BE2C (cell line): ENCODE measurements around the gene CABS1.

Experiments used
- DNase-seq: peaks from one replicate; pipeline ENCODE4 v3.0.0-alpha.2; 2020
- H3K27me3 ChIP-seq: fragments of 250-450 bp; sonication (Bioruptor Pico); 2 replicates; pipeline ENCODE4 v1.5.1; 2020; ENCODE audit warnings: mild to moderate bottlenecking
- H3K36me3 ChIP-seq: fragments of 250-450 bp; sonication (Bioruptor Pico); 2 replicates; pipeline ENCODE4 v1.5.1; 2020; ENCODE audit warnings: mild to moderate bottlenecking
- H3K4me1 ChIP-seq: fragments of 250-450 bp; sonication (Bioruptor Pico); 2 replicates; pipeline ENCODE4 v1.5.1; 2020
- H3K4me3 ChIP-seq: 2 replicates; pipeline ENCODE4 v1.5.1; 2011; ENCODE audit warnings: low read depth, low read length
- H3K9me3 ChIP-seq: fragments of 250-450 bp; sonication (Bioruptor Pico); 2 replicates; pipeline ENCODE4 v1.5.1; 2020
- CTCF ChIP-seq: IDR thresholded peaks from 2 replicates; pipeline ENCODE4 v1.5.1; 2012; ENCODE audit warnings: mild to moderate bottlenecking, low read depth, low read length

CABS1 gene

GRCh38 chr4:70364002-70364401 lies 29.2 kb downstream of the CABS1 start:
- DNase-seq, result no peak
- no peak for TF ChIP-seq CTCF
- no peak overlapping the region for H3K4me3 ChIP-seq
- no peaks in the 10 kb centered on the region for H3K27me3 ChIP-seq
- H3K36me3 ChIP-seq, result no peaks in the 10 kb centered on the region
- H3K4me1 ChIP-seq, result no peaks in the 10 kb centered on the region
- no peaks in the 10 kb centered on the region for H3K9me3 ChIP-seq

- no peaks in the 10 kb centered on the region for H3K36me3 ChIP-seq
- no peaks in the 10 kb centered on the region for H3K9me3 ChIP-seq
- H3K4me3 ChIP-seq, result no peak overlapping the region
- no peaks in the 10 kb centered on the region for H3K4me1 ChIP-seq
- peak; percentile 3 for DNase-seq
- 0 out of 2 replicates have a peak, but pooled peaks cover under 1% of the 10 kb centered on the region for H3K27me3 ChIP-seq
- no peak for TF ChIP-seq CTCF
These were observed 30.7 kb downstream of the CABS1 start for GRCh38 chr4:70365479-70365878.

GRCh38 chr4:70367813-70368212 lies 33.0 kb downstream of the CABS1 start:
- H3K27me3 ChIP-seq, result peaks cover 3% of the 10 kb centered on the region; the same call in 1 of the 2 replicates
- no peak for TF ChIP-seq CTCF

GRCh38 chr4:70371987-70372386 lies 37.2 kb downstream of the CABS1 start:
- H3K9me3 ChIP-seq, result no peaks in the 10 kb centered on the region
- H3K4me3 ChIP-seq, result no peak overlapping the region
- H3K36me3 ChIP-seq, result no peaks in the 10 kb centered on the region
- H3K27me3 ChIP-seq, result peaks cover 3% of the 10 kb centered on the region; the same call in 1 of the 2 replicates
- no peak for TF ChIP-seq CTCF
- H3K4me1 ChIP-seq, result no peaks in the 10 kb centered on the region
- no peak for DNase-seq

More at GRCh38 chr4:70367813-70368212, 33.0 kb downstream of the CABS1 start:
- no peaks in the 10 kb centered on the region for H3K36me3 ChIP-seq
- no peaks in the 10 kb centered on the region for H3K4me1 ChIP-seq
- DNase-seq, result no peak
- H3K4me3 ChIP-seq, result no peak overlapping the region
- H3K9me3 ChIP-seq, result no peaks in the 10 kb centered on the region

GRCh38 chr4:70372760-70373159 lies 38.0 kb downstream of the CABS1 start:
- no peaks in the 10 kb centered on the region for H3K4me1 ChIP-seq
- TF ChIP-seq CTCF, result no peak

GRCh38 chr4:70380578-70380977 lies 45.8 kb downstream of the CABS1 start:
- H3K4me1 ChIP-seq, result no peaks in the 10 kb centered on the region
- no peak overlapping the region for H3K4me3 ChIP-seq
- H3K27me3 ChIP-seq, result no peaks in the 10 kb centered on the region
- H3K9me3 ChIP-seq, result no peaks in the 10 kb centered on the region
- no peak for DNase-seq
- no peak for TF ChIP-seq CTCF
- no peaks in the 10 kb centered on the region for H3K36me3 ChIP-seq

More at GRCh38 chr4:70372760-70373159, 38.0 kb downstream of the CABS1 start:
- DNase-seq, result no peak
- H3K9me3 ChIP-seq, result no peaks in the 10 kb centered on the region
- H3K36me3 ChIP-seq, result no peaks in the 10 kb centered on the region
- H3K4me3 ChIP-seq, result no peak overlapping the region
- H3K27me3 ChIP-seq, result peaks cover 3% of the 10 kb centered on the region; the same call in 1 of the 2 replicates
